GM21528 (cell line): ENCODE measurements around the gene CTBP1.

Experiments
- ATAC-seq: cut with Tn5 transposase; IDR thresholded peaks from one replicate; pipeline ENCODE4 v1.9.1; 2021; ENCODE audit warnings: mild to moderate bottlenecking, moderate library complexity; ENCODE audit not compliant: unreplicated experiment, low FRiP score

CTBP1 gene

DNA sequence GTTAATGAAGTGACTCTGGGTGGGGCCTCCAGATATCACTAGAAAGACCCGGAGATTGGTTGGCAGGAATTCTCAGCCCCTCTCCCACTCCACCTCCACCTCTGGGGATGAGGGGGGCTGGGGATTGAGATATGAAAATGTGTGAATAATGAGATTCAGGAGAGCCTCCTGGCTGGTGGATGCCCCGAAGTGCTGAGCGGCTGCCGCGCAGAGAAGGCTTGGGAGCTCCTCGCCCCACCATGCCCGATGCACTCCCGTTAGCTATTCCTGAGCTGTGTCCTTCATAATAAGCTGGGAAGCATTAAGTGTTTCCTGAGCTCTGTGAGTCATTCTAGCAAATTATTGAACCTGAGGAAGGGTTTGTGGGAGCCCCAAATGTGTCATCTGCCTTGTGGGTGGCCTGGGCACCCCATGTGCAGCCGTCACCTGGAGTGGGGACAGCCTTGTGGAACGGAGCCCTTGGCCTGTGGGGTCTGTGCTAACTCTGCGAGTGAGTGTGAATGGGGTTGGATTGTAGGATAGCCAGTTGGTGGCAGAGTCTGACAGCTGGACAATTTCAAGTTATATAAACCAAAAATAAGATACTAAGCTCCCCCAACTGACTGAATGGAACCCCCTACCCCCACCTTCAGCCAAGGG lies 36.3 kb upstream of the CTBP1 start:
- no peak for ATAC-seq

DNA sequence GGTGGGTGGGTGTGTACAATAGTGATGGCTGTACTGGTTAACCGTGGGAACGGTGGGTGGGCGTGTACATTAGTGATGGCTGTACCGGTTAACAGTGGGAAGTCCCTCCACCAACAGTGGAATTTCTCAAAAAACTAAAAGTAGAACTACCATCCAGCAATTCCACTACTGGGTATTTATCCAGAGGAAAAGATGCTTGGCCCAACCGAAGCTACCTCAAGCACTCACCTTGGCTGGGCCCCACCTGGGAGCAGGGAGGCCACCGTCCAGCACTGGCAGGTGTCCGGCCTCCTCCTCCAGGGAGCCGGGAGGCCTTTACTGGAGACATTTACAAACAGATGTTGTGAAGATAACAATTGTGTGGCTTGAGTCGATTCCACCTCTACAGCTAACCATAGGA lies 34.8 kb upstream of the CTBP1 start:
- no peak for ATAC-seq

DNA sequence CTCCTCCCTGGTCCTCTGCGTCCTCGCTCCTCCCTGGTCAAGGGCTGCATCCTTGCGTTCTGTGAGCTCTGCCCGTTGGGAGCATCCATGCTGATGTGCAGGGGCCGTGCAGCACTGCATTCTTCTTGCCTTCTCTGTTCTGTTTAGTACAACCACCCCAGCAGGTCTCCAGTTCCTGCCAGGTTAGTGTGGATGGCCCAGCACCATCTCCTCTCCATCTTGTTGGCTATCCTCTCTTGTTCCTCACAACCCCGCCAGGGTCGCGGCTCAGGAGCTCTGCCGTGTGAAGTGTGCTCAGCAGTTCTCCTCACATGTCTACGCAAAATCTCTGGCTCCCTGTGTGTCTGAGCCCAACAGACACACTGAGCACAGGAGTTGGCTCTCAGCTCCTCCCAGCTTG lies 30.3 kb upstream of the CTBP1 start:
- ATAC-seq, result no peak

DNA sequence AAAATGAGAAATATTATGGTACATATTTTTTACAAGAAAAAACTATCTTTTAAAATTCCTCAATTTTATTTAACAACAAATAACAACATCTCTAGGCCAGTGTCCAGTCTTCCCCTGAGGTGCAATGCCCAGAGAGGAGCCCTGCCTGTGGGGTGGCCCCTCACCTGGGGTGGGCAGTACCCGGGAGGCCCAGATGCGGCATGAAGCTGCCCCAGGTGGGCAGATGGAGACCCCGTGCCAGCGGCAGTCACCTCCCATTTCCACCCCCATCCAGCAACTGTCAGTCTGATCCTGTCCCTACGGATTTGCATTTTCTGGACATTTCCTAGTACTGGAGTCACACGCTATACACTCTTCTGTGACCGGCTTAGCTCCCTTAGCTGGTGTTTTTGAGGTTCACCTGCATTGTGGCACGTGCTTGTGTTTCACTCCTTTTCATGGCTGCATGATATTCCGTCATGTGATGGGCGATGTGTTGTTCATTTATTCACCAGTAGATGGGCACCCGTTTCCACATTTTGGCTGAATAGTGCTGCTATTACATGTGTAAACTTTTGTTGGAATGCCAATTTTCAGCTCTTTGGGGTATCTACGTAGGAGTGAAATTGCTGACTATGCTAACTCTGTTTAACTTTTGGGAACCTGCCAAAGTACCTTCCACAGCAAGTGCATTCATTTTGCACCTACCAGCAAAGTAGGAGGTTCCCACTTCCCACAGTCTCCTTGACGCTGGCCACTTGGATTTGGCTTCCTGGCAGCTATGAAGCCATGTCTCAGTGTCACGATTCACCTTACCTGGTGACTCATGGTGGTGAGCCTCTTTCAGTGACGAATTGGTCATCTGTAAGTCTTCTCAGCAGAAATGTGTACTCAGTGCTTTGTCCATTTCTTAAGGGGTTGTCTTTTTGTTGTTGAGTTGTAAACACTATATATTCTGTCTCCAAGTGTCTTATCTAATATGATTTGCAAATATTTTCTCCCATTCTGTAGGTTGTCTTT lies 29.0 kb upstream of the CTBP1 start:
- ATAC-seq, result no peak

DNA sequence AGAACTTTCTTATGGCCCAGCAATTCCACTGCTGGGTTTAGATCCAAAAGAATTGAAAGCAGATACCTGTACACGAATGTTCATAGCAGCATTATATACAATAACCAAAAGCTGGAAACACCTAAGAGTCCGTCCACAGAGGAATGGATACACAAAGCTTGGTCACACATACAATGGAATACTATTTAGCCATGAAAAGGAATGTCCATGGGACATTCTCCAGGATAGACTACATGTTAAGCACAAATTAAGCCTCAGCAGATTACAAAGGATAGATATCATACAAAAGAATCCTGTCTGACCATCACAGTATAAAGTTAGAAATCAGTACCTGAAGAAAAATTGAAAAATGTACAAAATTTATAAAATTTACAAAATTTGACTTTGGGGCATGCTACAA lies 28.1 kb upstream of the CTBP1 start:
- ATAC-seq, result no peak

DNA sequence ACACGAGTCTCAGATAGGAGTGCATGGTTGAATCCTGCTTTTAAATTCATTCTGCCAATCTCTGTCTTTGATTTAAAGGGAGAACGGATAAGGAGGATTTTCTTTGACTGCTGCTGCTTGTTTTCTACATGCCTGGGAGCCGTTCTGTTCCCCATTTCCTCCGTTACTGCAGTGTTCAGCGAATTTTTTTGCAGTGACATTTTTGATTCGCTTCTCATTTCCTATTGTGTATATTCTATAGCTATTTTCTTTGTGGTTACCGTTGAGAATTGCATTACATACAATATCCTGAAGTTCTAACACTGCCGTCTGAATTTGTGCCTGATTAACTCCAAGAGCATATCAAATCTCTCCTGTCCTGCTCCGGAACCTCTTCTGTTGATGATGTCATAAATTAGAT lies 25.9 kb upstream of the CTBP1 start:
- ATAC-seq, result no peak

DNA sequence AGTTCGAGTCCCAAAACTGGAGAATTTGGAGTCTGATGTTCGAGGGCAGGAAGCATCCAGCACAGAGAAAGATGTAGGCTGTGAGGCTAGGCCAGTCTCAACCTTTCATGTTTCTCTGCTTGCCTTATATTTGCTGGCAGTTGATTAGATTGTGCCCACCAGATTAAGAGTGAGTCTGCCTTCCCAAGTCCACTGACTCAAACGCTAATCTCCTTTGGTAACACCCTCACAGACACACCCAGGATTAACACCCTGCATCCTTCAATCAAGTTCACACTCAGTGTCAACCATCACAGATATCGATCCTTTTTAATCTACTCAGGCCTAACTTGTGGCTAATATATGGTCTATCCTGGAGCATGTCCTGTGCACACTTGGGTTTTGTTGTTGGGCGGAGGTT lies 22.8 kb upstream of the CTBP1 start:
- ATAC-seq, result no peak

DNA sequence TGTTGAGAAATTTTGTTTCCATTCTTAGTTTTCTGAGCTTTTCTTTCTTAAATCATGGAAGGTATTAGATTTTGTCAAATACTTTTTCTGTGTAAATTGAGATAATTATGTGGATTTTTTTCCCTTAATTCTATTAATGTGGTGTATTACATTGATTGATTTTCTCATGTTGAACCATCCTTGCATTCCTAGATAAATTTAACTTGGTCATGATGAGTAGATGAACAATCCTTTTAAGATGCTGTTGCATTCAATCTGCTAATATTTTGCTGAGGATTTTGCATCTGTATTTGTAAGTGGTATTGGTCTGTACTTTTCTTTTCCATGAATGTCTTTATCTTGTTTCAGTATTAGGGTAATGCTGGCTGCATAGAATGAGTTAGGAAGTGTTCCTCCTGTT lies 20.3 kb upstream of the CTBP1 start:
- no peak for ATAC-seq

DNA sequence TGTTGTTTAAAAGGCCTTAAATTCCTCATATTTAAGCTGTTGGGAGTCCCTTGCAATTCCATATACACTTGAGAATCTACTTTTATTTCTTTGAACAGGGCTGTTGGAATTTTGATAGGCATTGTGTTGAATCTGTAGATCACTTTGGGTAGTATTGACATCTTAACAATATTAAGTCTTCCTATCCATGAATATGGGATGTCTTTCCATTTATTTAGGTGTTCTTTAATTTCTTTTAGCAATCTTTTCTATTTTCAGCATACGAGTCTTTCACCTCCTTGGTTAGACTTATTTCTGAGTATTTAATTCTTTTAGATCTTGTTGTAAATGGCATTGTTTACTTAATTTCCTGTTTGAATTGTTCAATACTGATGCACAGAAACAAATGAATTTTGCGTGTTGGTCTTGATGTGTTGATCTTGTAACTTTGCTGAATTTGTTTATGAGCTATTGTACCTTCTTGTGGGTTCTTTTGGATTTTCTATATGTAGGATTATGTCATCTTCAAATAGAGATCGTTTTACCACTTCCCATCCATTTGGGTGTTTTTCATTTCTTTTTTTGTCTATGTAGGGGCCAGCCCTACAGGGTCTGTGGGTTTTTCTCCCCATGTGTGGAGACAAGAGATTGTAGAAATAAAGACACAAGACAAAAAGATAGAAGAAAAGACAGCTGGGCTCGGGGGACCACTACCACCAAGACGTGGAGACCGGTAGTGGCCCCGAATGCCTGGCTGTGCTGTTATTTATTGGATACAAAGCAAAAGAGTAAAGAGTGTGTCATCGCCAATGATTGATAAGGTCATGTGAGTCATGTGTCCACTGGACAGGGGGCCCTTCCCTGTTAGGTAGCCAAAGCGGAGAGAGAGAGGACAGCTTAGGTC lies 18.2 kb upstream of the CTBP1 start:
- ATAC-seq, result no peak

DNA sequence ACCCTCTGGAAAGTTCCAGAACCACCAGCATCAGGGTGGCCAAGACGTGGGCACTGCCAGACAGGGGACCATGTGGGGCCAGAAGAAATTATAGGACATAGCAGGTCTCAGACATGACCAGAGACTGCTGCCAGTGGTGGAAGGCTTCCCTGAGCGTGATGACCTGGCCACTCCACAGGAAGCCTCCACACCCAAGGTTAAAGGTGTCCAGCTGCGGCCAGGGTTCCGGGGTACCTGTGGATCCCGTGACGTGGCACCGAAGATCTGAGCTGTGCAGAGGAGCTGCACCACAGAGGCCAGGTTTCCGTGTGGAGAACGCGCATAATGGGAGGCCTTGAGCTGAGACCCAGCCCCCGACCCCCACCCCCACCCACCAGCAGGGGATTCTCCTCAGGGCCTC lies 16.4 kb upstream of the CTBP1 start:
- no peak for ATAC-seq

DNA sequence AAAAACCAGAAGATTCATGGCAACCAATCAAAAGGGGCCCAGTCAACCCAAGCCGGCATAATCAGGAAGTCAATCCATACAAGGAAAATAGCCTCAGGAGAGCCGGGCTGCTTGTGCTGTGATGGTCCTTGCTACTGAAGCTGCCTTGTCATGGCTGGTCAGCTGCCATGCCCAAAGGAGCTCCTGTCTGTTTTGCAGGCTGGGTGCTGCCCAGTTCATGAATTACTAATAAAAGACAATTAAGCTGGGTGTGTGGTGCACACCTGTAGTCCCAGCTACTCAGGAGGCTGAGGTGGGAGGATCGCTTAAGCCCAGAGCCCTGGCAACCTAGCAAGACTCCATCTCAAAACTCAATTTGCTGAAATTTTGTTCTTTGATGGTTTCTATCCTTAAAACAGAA lies 16.0 kb upstream of the CTBP1 start:
- no peak for ATAC-seq

DNA sequence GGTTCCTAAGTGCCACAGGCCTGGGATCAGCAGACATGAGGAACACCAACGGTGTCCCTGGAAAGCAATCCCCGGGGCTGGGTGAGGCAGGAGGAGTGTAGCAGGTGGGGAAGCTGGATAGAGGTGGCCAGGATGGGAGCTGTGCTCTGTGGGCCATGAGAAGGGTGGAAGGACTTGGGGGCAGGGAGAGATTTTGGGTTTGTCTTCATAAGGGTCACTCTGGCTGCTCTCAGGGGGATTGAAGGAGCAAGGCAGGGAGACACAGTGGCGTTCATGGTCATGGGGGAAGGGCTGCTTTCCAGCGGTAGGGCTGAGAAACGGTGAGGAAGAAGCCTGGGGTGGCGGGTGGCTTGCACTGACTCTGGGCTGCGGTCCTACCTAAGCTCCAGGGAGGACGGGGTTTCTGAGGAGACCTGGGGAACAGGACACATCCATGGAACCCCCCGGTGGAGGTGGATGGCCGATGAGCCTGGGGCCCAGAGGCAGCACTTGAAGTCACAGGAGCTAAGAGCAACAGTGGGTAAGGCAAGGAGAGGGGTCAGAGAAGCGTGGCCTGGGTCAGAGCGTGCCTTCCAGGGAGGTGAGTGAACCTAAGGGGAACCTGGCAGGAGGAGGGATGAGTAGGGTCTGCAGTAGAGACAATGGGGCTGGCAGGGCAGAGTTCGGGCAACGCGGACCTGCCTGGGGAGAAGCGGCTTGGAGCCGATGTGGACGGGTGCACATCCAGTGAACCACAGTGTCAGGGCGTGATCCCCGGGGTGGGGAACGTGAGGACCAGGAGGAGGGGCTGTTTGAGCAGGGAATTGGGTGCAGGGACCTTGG lies 12.4 kb upstream of the CTBP1 start:
- no peak for ATAC-seq

DNA sequence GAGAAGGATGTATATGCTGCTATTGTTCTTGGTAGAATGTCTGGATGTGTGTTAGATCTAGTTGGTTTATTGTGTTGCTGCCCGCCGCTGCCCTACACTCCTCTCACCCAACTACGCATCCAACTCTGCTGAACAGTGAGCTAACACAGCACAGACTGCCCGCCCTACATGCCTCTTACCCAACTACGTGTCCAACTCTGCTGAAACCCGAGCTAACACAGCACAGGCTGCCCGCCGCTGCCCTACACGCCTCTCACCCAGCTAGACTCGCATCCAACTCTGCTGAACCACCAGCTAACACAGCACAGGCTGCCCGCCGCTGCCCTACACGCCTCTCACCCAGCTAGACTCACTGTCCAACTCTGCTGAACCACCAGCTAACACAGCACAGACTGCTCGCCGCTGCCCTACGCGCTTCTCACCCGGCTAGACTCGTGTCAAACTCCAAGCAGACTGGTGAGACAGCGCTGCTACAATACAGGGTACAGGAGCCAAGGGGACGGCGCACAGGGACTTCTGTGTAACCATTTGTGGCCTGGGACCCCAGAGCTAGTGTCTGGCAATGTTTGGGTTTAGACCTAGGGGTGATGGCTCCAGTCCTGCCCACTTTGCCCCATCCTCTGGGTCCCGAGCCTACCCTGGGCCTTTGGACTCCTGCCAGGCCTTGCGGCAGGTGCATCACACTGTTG lies 11.6 kb upstream of the CTBP1 start:
- ATAC-seq, result no peak

DNA sequence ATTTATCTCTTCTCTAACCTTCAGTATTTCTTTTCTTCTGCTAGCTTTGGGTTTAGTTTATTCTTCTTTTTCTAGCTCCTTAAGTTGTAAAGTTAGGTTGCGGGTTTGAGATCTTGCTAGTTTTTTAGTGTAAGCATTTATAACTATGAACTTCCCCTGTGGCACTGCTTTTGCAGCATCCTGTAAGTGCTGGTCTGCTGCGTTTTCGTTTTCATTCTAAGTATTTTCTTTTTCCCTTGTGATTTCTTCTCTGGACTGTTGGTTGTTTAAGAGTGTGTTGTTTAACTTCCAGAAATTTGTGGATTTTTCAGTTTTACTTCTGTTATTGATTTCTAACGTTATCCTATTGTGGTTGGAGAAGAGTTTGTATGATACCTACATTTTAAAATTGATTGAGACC lies 11.0 kb upstream of the CTBP1 start:
- ATAC-seq, result no peak

DNA sequence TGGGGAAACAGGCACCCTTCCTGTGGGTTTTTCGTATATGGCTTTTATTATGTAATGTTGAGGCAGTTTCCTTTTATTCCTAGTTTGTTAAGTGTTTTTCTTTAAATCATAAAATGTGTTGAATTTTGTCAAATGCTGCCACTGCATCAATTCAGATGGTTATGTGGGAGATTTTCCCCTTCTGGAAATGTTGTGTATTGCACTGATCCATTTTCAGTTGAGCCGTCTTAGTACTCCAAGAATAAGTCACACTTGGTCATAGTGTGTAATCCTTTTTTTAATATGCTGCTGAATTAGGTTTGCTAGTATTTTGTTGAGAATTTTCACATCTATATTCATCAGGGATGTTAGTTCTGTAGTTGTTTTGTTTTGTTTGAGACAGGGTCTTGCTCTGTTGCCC lies 9.5 kb upstream of the CTBP1 start:
- no peak for ATAC-seq

DNA sequence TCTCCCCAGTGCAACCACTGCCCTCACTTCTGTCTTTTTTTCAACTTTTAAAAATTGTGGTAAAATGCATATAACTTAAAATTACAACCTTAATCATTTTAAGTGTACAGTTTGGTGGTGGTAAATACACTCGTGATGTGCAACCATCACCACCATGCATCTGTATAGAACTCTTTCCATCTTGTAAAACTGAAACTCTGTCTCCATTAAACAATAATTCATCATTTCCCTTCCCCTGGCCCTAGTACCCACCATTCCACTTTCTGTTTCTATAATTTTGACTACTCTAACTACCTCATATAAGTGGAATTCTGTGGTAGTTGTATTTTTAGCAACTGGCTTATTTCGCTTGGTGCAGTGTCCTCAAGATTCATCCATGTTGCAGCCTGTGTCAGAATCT lies 6.8 kb upstream of the CTBP1 start:
- ATAC-seq, result no peak

DNA sequence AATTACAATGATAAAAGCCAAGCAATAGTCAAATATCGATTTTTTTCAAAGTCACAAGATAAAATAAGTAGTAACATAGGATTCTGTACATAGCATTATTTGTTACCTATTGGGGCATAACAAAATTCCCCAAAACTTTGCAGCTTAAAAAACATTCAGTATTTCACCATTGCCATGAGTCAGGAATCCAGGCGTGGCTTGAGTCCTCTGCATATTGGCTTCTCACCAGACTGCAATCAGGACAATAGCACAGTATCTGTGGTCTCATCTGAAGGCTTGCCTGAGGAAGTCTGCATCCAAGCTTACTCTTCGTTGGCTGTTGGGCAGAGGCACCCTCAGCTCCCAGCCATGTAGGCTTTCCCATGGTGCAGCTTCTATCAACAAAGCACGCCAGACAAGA lies 6.2 kb upstream of the CTBP1 start:
- no peak for ATAC-seq

DNA sequence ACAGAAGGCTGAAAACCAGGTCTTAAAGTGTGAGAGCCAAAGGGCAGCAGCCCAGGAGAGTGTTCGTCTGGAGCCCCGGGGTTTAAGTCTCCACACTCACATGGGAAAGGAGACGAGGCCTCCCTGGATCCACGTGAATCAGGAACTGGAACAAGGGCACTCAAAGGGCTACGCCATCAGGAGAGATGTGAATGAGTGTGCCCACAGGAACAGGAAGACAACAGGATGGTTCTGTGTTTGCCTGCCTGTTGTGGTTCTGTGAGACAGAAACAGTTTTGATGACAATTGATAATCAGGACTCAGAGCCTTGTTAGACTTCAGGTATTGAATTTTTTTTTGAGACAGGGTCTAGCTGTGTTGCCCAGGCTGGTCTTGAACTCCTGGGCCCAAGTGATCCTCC lies 4.9 kb upstream of the CTBP1 start:
- ATAC-seq, result no peak

DNA sequence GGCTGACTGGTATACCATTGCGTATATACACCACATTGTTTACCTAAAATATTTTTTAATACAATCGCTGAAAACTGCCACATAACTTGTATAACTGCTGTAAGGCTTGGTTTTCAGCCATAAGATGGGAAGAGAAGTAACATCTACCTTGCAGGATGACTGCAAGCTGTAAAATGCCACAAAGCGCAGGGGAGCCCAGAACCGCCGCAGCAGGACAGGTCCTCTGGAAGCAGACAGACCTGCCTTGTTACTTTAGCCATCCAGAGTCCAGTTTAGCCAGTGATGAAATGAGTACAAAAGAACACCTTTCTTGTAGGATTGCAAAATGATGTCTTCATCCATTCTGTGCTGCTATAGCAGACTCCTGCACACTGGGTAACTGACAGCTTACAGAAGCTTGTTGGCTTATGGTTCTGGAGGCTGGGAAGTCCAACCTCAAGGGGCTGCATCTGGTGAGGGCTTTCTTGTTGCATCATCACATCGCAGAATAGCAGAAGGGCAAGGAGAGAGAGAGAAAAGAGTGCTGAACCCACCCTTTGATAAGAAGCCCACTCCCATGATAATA lies 4.1 kb upstream of the CTBP1 start:
- no peak for ATAC-seq

DNA sequence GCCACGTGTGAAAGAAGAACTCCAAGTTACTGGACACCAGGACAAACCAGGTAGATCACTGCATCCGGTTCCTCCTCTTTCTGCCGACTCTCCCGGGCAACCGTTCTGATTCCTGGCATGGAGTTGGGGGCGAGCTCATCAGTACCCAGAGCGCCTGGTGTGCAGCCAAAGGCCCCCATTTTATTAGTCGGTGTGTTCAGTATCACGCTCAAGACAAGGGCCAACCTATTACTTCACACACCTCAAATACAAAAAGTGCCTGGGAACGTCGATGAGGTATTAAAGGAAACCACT lies 2.8 kb upstream of the CTBP1 start:
- no peak for ATAC-seq
